Mesenchymal stem cell (in vitro differentiated cells and primary cell): ENCODE results near the gene HOXC10.

ENCODE experiments used
- DNase-seq: peaks from one replicate; pipeline ENCODE4 v3.0.0-alpha.2; 2013
- H2AFZ ChIP-seq: one replicate; pipeline ENCODE4 v1.6.1; 2013; ENCODE audit warnings: low read depth, mild to moderate bottlenecking, control low read depth, inconsistent platforms, low read length, moderate library complexity
- H2AK5ac ChIP-seq: 2 replicates; pipeline ENCODE4 v1.6.1; 2013; ENCODE audit warnings: low read length, moderate library complexity, mild to moderate bottlenecking, inconsistent platforms; ENCODE audit not compliant: severe bottlenecking
- H2BK120ac ChIP-seq: one replicate; pipeline ENCODE4 v1.6.1; 2013; ENCODE audit warnings: low read depth, mild to moderate bottlenecking, inconsistent platforms, low read length, moderate library complexity
- H2BK12ac ChIP-seq, 2 experiments: one replicate each; pipeline ENCODE4 v1.6.1; 2013; ENCODE audit warnings: inconsistent platforms in 2 of 2, low read length in 2 of 2, mild to moderate bottlenecking in 2 of 2, moderate library complexity in 2 of 2, control low read depth in 1 of 2
- H2BK15ac ChIP-seq: one replicate; pipeline ENCODE4 v1.6.1; 2013; ENCODE audit warnings: mild to moderate bottlenecking, low read depth, inconsistent platforms; ENCODE audit not compliant: poor library complexity, severe bottlenecking
- H2BK5ac ChIP-seq: 2 replicates; pipeline ENCODE4 v1.6.1; 2013; ENCODE audit warnings: low read depth, mild to moderate bottlenecking, low read length, control low read depth, inconsistent platforms; ENCODE audit not compliant: poor library complexity, severe bottlenecking
- H3K14ac ChIP-seq, 2 experiments: one replicate each; pipeline ENCODE4 v1.6.1; 2013; ENCODE audit warnings: inconsistent platforms in 2 of 2, low read length in 2 of 2, control low read depth in 1 of 2, mild to moderate bottlenecking in 1 of 2, moderate library complexity in 1 of 2
- H3K18ac ChIP-seq, 2 experiments: one replicate each; pipeline ENCODE4 v1.6.1; 2013; ENCODE audit warnings: inconsistent platforms in 2 of 2, low read length in 2 of 2, control low read depth in 1 of 2, low read depth in 1 of 2, mild to moderate bottlenecking in 1 of 2
- H3K23ac ChIP-seq, 2 experiments: one replicate each; pipeline ENCODE4 v1.6.1; 2013; ENCODE audit warnings: inconsistent platforms in 2 of 2, low read length in 2 of 2, mild to moderate bottlenecking in 2 of 2, moderate library complexity in 2 of 2, control low read depth in 1 of 2
- H3K27ac ChIP-seq: 2 replicates; pipeline ENCODE4 v1.5.1; 2013; ENCODE audit warnings: mild to moderate bottlenecking, moderate library complexity, low read length, control low read depth, inconsistent platforms; ENCODE audit not compliant: poor library complexity, severe bottlenecking
- H3K27me3 ChIP-seq, 2 experiments: 2 replicates each; pipeline versions ENCODE4 v1.6.1 to v1.7.0; 2013; ENCODE audit warnings: low read length in 2 of 2, mild to moderate bottlenecking in 2 of 2, moderate library complexity in 2 of 2, control low read depth in 1 of 2, inconsistent platforms in 1 of 2; ENCODE audit not compliant: control insufficient read depth in 1 of 2, insufficient read depth in 1 of 2
- H3K36me3 ChIP-seq, 2 experiments: 2 replicates each; pipeline versions ENCODE4 v1.6.1 to v1.7.0; 2013; ENCODE audit warnings: low read length in 2 of 2, control low read depth in 1 of 2, inconsistent platforms in 1 of 2, low read depth in 1 of 2, mild to moderate bottlenecking in 1 of 2; ENCODE audit not compliant: insufficient read depth in 2 of 2, control insufficient read depth in 1 of 2
- H3K4ac ChIP-seq, 2 experiments: one replicate each; pipeline ENCODE4 v1.6.1; 2013; ENCODE audit warnings: inconsistent platforms in 2 of 2, low read length in 2 of 2, mild to moderate bottlenecking in 2 of 2, moderate library complexity in 2 of 2, control low read depth in 1 of 2, low read depth in 1 of 2
- H3K4me1 ChIP-seq: 2 replicates; pipeline ENCODE4 v1.6.1; 2013; ENCODE audit warnings: low read depth, low read length, control low read depth; ENCODE audit not compliant: control insufficient read depth, insufficient read depth
- H3K4me2 ChIP-seq: 2 replicates; pipeline ENCODE4 v1.6.1; 2013; ENCODE audit warnings: low read length, mild to moderate bottlenecking, inconsistent platforms; ENCODE audit not compliant: poor library complexity, severe bottlenecking
- H3K4me3 ChIP-seq, 2 experiments: 2 replicates each; pipeline versions ENCODE4 v1.5.1 to v1.7.0; 2013; ENCODE audit warnings: low read length in 2 of 2, mild to moderate bottlenecking in 2 of 2, control low read depth in 1 of 2, low read depth in 1 of 2; ENCODE audit not compliant: insufficient read depth in 1 of 2
- H3K79me1 ChIP-seq: replicated peaks from 2 replicates; pipeline ENCODE4 v1.6.1; 2013; ENCODE audit warnings: mild to moderate bottlenecking, control low read depth, low read length, inconsistent platforms; ENCODE audit not compliant: poor library complexity, severe bottlenecking
- H3K9ac ChIP-seq: 2 replicates; pipeline ENCODE4 v1.7.0; 2013; ENCODE audit warnings: mild to moderate bottlenecking, low read length, moderate library complexity
- H3K9me3 ChIP-seq: 2 replicates; pipeline ENCODE4 v1.7.0; 2013; ENCODE audit warnings: mild to moderate bottlenecking, low read length; ENCODE audit not compliant: control insufficient read depth
- H4K8ac ChIP-seq: one replicate; pipeline ENCODE4 v1.6.1; 2013; ENCODE audit warnings: inconsistent platforms, mild to moderate bottlenecking, low read length, moderate library complexity
- H4K91ac ChIP-seq: one replicate; pipeline ENCODE4 v1.6.1; 2013; ENCODE audit warnings: mild to moderate bottlenecking, low read length, inconsistent platforms
- WGBS: methylation state at CpG from one replicate; pipeline ENCODE4 v1.1.7; 2013; ENCODE audit warnings: mixed read lengths; 5-methylcytosine and 5-hydroxymethylcytosine counted together

HOXC10 gene

GRCh38 chr12:54037360-54038283, 52.7 kb downstream of the HOXC10 start:
- Histone ChIP-seq H3K9me3 (no peaks in the 10 kb centered on the region), H3K36me3 (peaks cover 0 to 12% of the 10 kb centered on the region in 2 experiments), H4K8ac (no peak overlapping the region), H2BK15ac (no peak overlapping the region), H3K4ac (no peak overlapping the region), H2AFZ (no peak overlapping the region), H2BK12ac (no peak overlapping the region), H3K4me1 (peaks cover 37% of the 10 kb centered on the region), H2AK5ac (no peak overlapping the region), H2BK120ac (no peak overlapping the region), H3K4me2 (no peak overlapping the region), H3K79me1 (peaks cover 42% of the 10 kb centered on the region), H3K18ac (no peak overlapping the region), H3K27ac (peak overlapping the region; percentile 18), H2BK5ac (no peak overlapping the region), H3K9ac (peak overlapping the region; percentile 96), H4K91ac (no peak overlapping the region), H3K23ac (no peak overlapping the region), H3K14ac (no peak overlapping the region), H3K4me3 (no peak overlapping the region), H3K27me3 (peaks cover 0 to 7% of the 10 kb centered on the region in 2 experiments)
- 36% methylated on average over 6 of the region's 14 CpGs for WGBS
- DNase-seq, result peak; percentile 43

DNA sequence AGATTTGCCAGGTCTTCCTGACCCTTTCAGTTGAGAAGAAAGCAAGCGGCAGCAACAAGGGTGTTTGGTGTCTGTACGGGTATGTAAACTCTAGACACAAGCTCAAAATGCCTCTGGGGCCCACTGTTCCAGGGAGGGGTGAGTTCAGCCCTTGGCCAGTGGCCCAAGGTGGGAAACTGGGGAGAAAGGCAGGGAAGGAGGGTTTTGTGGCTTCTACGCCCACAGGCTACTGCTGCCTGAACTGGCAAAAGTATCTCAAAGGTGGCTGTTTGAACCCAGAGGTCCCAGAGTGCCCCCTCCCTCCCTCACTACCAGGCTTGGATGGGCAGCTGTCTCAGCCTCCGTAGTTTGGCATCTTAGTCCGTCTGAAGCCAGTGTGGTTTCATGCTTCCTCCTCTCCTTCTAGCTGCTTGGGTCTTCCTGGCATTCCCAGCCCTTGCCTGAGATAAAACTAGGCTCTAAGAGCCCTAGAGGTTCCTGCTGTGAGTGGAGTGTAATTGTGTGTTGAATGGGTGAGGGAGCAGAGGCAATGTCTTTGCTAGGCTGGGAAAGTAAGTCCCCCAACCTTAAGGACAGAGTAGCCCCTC, 53.4 kb downstream of the HOXC10 start:
- H3K9me3 ChIP-seq, result no peaks in the 10 kb centered on the region
- H3K18ac ChIP-seq, result no peak overlapping the region
- H2AK5ac ChIP-seq, result no peak overlapping the region
- DNase-seq, result no peak
- no peak overlapping the region for H4K91ac ChIP-seq
- H3K27me3 ChIP-seq, result peaks cover 0 to 7% of the 10 kb centered on the region in 2 experiments
- peaks cover 33% of the 10 kb centered on the region for H3K4me1 ChIP-seq
- H3K4ac ChIP-seq, result no peak overlapping the region
- peak overlapping the region; percentile 59 for H3K9ac ChIP-seq
- H2BK15ac ChIP-seq, result no peak overlapping the region
- H3K27ac ChIP-seq, result no peak overlapping the region
- H4K8ac ChIP-seq, result no peak overlapping the region
- peak overlapping the region in 1 of 2 experiments; percentile 70 for H3K4me3 ChIP-seq
- no peak overlapping the region for H2BK5ac ChIP-seq
- H2BK120ac ChIP-seq, result no peak overlapping the region
- WGBS, result 63% methylated on average over 5 of the region's 5 CpGs
- no peak overlapping the region for H2AFZ ChIP-seq
- peaks cover 43% of the 10 kb centered on the region for H3K79me1 ChIP-seq
- H3K14ac ChIP-seq, result no peak overlapping the region
- H3K4me2 ChIP-seq, result no peak overlapping the region
- no peak overlapping the region for H2BK12ac ChIP-seq
- peaks cover 0 to 12% of the 10 kb centered on the region in 2 experiments for H3K36me3 ChIP-seq
- H3K23ac ChIP-seq, result no peak overlapping the region

GRCh38 chr12:54038871-54039414, 54.0 kb downstream of the HOXC10 start:
- Histone ChIP-seq H2BK15ac (no peak overlapping the region), H3K4ac (no peak overlapping the region), H3K79me1 (peaks cover 47% of the 10 kb centered on the region), H2BK5ac (no peak overlapping the region), H2BK120ac (no peak overlapping the region), H3K4me2 (no peak overlapping the region), H3K4me3 (peak overlapping the region in 1 of 2 experiments; percentile 70), H3K27me3 (peaks cover 0 to 7% of the 10 kb centered on the region in 2 experiments), H3K14ac (no peak overlapping the region), H3K36me3 (peaks cover 0 to 12% of the 10 kb centered on the region in 2 experiments), H4K91ac (no peak overlapping the region), H3K18ac (no peak overlapping the region), H3K23ac (no peak overlapping the region), H2AFZ (no peak overlapping the region), H3K9me3 (no peaks in the 10 kb centered on the region), H2BK12ac (no peak overlapping the region), H4K8ac (no peak overlapping the region), H3K9ac (peak overlapping the region; percentile 59), H2AK5ac (no peak overlapping the region), H3K4me1 (peaks cover 32% of the 10 kb centered on the region), H3K27ac (no peak overlapping the region)
- DNase-seq, result no peak
- WGBS, result 65% methylated on average over 9 of the region's 9 CpGs
